Thyroid gland (tissue), 4 donors: ENCODE data around the gene ITPR2. TPM values are rescaled to one million over a fixed set of nuclear protein-coding genes. Genes with fewer than 3 reads are reported as not detected.
A peak's percentile ranks its signal among the peaks of the same experiment; 100 is the strongest.

Experiments
- DNase-seq, 2 donors: peaks; one replicate each; pipeline ENCODE4 v3.0.0-alpha.2; 2019
- H3K27ac ChIP-seq, 3 donors: fragments of 200-600 bp; sonication (generic); 1 replicate in 2 of 3; 2 replicates in 1 of 3; pipeline ENCODE4 v1.5.1; 2016 to 2019; ENCODE audit warnings: mild to moderate bottlenecking in 1 of 3, moderate library complexity in 1 of 3
- H3K27me3 ChIP-seq: fragments of 200-600 bp; sonication (generic); one replicate; pipeline ENCODE4 v1.5.1; 2019
- H3K36me3 ChIP-seq, 2 donors: fragments of 200-600 bp; sonication (generic); one replicate each; pipeline ENCODE4 v1.5.1; 2016 to 2019
- H3K4me1 ChIP-seq, 2 donors: fragments of 200-600 bp; sonication (generic); one replicate each; pipeline ENCODE4 v1.5.1; 2017 to 2019
- H3K4me3 ChIP-seq, 3 donors: fragments of 200-600 bp; sonication (generic); replicated peaks in 1 of 3; 1 replicate in 2 of 3; 2 replicates in 1 of 3; pipeline ENCODE4 v1.5.1; 2016; ENCODE audit warnings: mild to moderate bottlenecking in 1 of 3
- H3K9me3 ChIP-seq: fragments of 200-600 bp; sonication (generic); one replicate; pipeline ENCODE4 v1.5.1; 2017
- POLR2A ChIP-seq, 2 donors: fragments of 450-650 bp; IDR thresholded peaks; one replicate each; pipeline ENCODE4 v1.6.1; 2017; ENCODE audit warnings: antibody characterized with exemption in 2 of 2, mild to moderate bottlenecking in 2 of 2, moderate library complexity in 1 of 2
- WGBS, 2 donors: methylation state at CpG; one replicate each; pipeline ENCODE4 v1.1.5; 2017; 5-methylcytosine and 5-hydroxymethylcytosine counted together
- intact Hi-C: fragments of 100-400 bp; cut with DNase I; formaldehyde crosslinking; loops from one replicate; pipeline ENCODE4 v1.15.1; 2023
- total RNA-seq, 4 donors: library from RNA; depleted of rRNA; stranded (reverse); fragments of >200 nt; gene quantifications; one replicate each; pipeline ENCODE4 v1.2.3, GENCODE V29; 2016
- TF ChIP-seq, protein P1 (sequence below), 6 experiments: fragments of 200-600 bp in 3 of 6; fragments of 450-650 bp in 3 of 6; sonication (generic) in 3 of 6; IDR thresholded peaks; one replicate each; pipeline ENCODE4 v1.5.1; 2016 to 2019; ENCODE audit warnings: antibody characterized with exemption in 6 of 6, mild to moderate bottlenecking in 2 of 6, inconsistent platforms in 1 of 6, moderate library complexity in 1 of 6

Gene ITPR2
- total RNA-seq, 4 donors from 2014 or later, result 24.4 to 39.7 (median 33.7) TPM

DNA sequence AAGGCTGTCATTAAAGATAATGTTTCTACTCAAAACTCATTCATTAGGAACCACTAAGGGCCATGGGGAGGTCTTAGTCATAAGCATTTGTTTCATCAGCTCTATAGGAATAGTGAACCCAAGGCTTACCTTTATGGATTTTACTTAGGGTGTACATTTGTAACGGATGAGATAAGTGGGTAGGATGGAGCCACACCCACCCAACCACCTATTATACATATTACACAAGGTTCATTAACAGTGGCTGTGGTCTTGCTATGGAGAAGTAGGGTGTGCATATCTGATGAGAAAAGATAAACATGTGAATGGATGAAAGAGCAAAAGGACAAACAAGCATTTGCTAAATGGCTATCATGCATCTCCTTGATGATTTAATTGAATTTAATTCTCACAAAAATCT lies 39.6 kb upstream of the ITPR2 start:
- no peak overlapping the region for H3K27ac ChIP-seq
- no peaks in the 10 kb centered on the region for H3K36me3 ChIP-seq
- TF ChIP-seq, protein P1, sequence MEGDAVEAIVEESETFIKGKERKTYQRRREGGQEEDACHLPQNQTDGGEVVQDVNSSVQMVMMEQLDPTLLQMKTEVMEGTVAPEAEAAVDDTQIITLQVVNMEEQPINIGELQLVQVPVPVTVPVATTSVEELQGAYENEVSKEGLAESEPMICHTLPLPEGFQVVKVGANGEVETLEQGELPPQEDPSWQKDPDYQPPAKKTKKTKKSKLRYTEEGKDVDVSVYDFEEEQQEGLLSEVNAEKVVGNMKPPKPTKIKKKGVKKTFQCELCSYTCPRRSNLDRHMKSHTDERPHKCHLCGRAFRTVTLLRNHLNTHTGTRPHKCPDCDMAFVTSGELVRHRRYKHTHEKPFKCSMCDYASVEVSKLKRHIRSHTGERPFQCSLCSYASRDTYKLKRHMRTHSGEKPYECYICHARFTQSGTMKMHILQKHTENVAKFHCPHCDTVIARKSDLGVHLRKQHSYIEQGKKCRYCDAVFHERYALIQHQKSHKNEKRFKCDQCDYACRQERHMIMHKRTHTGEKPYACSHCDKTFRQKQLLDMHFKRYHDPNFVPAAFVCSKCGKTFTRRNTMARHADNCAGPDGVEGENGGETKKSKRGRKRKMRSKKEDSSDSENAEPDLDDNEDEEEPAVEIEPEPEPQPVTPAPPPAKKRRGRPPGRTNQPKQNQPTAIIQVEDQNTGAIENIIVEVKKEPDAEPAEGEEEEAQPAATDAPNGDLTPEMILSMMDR (IDR thresholded peaks at IDR 0.05), result no peak
- no peak for TF ChIP-seq POLR2A (IDR thresholded peaks at IDR 0.05)
- DNase-seq, result no peak
- WGBS, 2 donors, result 89 to 94% methylated on average over 1 of the region's 1 CpG
- H3K27me3 ChIP-seq, result no peaks in the 10 kb centered on the region
- H3K9me3 ChIP-seq, result no peaks in the 10 kb centered on the region
- no peak overlapping the region for H3K4me3 ChIP-seq
- peaks cover 11 to 15% of the 10 kb centered on the region in 2 donors for H3K4me1 ChIP-seq
- intact Hi-C loops, result no loop called here

DNA sequence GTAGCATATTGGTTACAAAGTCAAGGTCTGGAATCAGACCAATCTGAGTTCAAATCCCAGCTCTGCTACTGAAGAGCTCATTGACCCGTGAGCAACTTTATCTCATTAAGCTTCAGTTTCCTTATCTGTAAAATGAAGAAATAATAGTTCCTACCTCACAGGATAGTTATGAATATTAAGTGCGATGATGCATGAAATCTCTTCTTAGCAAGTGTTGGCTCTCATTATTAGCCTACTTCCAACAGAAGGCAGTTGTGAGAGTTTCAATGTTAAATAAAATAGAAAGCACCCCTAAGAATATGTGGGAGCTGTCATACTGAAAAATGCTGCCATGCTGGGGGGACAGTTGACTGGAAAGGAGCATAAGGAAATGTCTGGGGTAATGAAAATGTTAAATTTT lies 39.0 kb upstream of the ITPR2 start:
- Histone ChIP-seq H3K36me3 (no peaks in the 10 kb centered on the region), H3K4me3 (no peak overlapping the region), H3K4me1 (peaks cover 11 to 15% of the 10 kb centered on the region in 2 donors), H3K27ac (no peak overlapping the region), H3K9me3 (no peaks in the 10 kb centered on the region), H3K27me3 (no peaks in the 10 kb centered on the region)
- 92 to 93% methylated on average over 2 of the region's 2 CpGs for WGBS, 2 donors
- no peak for DNase-seq
- TF ChIP-seq, protein P1 (IDR thresholded peaks at IDR 0.05), result no peak
- TF ChIP-seq POLR2A (IDR thresholded peaks at IDR 0.05), result no peak
- intact Hi-C loops, result no loop called here

- intact Hi-C loops, result no loop called here
- Histone ChIP-seq H3K4me1 (peaks cover 11 to 15% of the 10 kb centered on the region in 2 donors), H3K36me3 (no peaks in the 10 kb centered on the region), H3K27me3 (no peaks in the 10 kb centered on the region), H3K27ac (peak overlapping the region in 2 of 3 donors; percentile 44 to 45), H3K4me3 (no peak overlapping the region), H3K9me3 (no peaks in the 10 kb centered on the region)
- 45 to 46% methylated on average over 9 to 11 of the region's 11 CpGs for WGBS, 2 donors
- no peak for TF ChIP-seq POLR2A (IDR thresholded peaks at IDR 0.05)
- TF ChIP-seq, protein P1 (IDR thresholded peaks at IDR 0.05), result no peak
- peak; percentile 83 for DNase-seq
Measured at GRCh38 chr12:26870491-26871419, 37.8 kb upstream of the ITPR2 start.

DNA sequence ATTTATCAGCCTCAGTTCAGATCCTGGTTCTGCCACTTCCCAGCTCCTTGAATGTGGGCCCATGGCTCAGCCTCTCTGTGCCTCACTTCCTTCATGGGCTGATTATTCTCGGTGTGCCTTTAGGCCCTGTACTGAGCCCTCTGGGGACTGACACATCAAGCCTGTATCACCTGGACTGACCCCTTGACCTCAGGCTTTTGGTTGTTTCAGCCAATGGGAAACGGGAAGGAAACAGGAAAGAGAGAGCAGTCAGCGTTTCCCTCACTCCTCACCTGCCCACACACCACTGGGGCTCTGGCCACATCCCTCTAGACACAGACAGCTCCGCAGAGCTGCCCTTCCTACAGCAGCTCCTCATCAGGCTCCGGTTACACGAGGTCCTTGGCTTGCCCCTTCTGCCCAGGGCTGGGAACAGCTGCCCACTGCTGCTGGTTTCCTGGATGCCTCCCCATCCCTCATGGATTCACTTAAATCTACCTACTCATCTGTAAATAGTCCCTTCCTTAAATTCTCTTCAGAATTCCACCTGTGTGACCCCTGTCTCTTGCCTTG lies 37.0 kb upstream of the ITPR2 start:
- intact Hi-C loops, result no loop called here
- Histone ChIP-seq H3K27ac (peak overlapping the region in 1 of 3 donors; percentile 44), H3K36me3 (no peaks in the 10 kb centered on the region), H3K9me3 (no peaks in the 10 kb centered on the region), H3K27me3 (no peaks in the 10 kb centered on the region), H3K4me3 (no peak overlapping the region), H3K4me1 (peaks cover 11 to 15% of the 10 kb centered on the region in 2 donors)
- DNase-seq, result no peak
- TF ChIP-seq, protein P1 (IDR thresholded peaks at IDR 0.05), result no peak
- TF ChIP-seq POLR2A (IDR thresholded peaks at IDR 0.05), result no peak
- WGBS, 2 donors, result 54 to 78% methylated on average over 6 of the region's 6 CpGs

GRCh38 chr12:26869104-26869494 lies 36.1 kb upstream of the ITPR2 start:
- H3K9me3 ChIP-seq, result no peaks in the 10 kb centered on the region
- peaks cover 11 to 12% of the 10 kb centered on the region in 2 donors for H3K4me1 ChIP-seq
- DNase-seq, result no peak
- H3K4me3 ChIP-seq, result no peak overlapping the region
- intact Hi-C loops, result no loop called here
- H3K36me3 ChIP-seq, result no peaks in the 10 kb centered on the region
- 97% methylated on average over 6 of the region's 6 CpGs for WGBS, 2 donors
- TF ChIP-seq, protein P1 (IDR thresholded peaks at IDR 0.05), result no peak
- TF ChIP-seq POLR2A (IDR thresholded peaks at IDR 0.05), result no peak
- H3K27me3 ChIP-seq, result no peaks in the 10 kb centered on the region
- no peak overlapping the region for H3K27ac ChIP-seq
